HCT116 (cell line): Measurements from ENCODE around the gene SFTPD. TPM values are rescaled to one million over a fixed set of nuclear protein-coding genes. Genes with fewer than 3 reads are reported as not detected.

ENCODE experiments used
- ATAC-seq: fragments of 200-7000 bp; cut with Tn5 transposase; 2 replicates; pipeline ENCODE4 v1.9.1; 2020; ENCODE audit warnings: mild to moderate bottlenecking, moderate library complexity
- BruUV-seq: library from RNA; stranded (reverse); fragments of 400-500 nt; replicated peaks from 2 replicates; lab custom pipeline; 2021; lab: Mats Ljungman, UMichigan
- CTCF ChIA-PET: fragments of 300-600 bp; sonication (Branson Sonifier 250); formaldehyde crosslinking; loops from one replicate; lab custom pipeline; 2021; ENCODE audit warnings: antibody characterized with exemption; lab: Charles Lee
- POLR2A ChIA-PET: fragments of 300-600, 350-600 bp; sonication (Branson Sonifier 250); formaldehyde crosslinking; loops from one replicate; lab custom pipeline; 2021; ENCODE audit warnings: antibody characterized with exemption; lab: Charles Lee
- RAD21 ChIA-PET, 2 experiments: fragments of 300-600 bp; sonication (Branson Sonifier 250); formaldehyde crosslinking; loops; one replicate each; lab custom pipeline; 2023; ENCODE audit warnings: low total read pairs in 2 of 2; ENCODE audit not compliant: uncharacterized antibody in 2 of 2, unreplicated experiment in 2 of 2, low non-redundant PET in 1 of 2; lab: Charles Lee
- DNase-seq: peaks from one replicate; pipeline ENCODE4 v3.0.0-alpha.2; 2010; ENCODE audit warnings: low read depth, low spot score
- H2AFZ ChIP-seq: fragments of 200-600 bp; shearing (Covaris generic), sonication (generic); 2 replicates; pipeline ENCODE4 v1.6.1; 2017; ENCODE audit warnings: low read depth, mixed run types, mixed read lengths, antibody characterized with exemption, low read length; ENCODE audit not compliant: poor library complexity, severe bottlenecking
- H3K27ac ChIP-seq: 2 replicates; pipeline ENCODE4 v1.5.1; 2012; ENCODE audit warnings: low read depth, low read length
- H3K27me3 ChIP-seq: fragments of 200-600 bp; sonication (generic); 2 replicates; pipeline ENCODE4 v1.6.1; 2016; ENCODE audit warnings: mixed run types, low read length, mixed read lengths; ENCODE audit not compliant: insufficient read depth
- H3K36me3 ChIP-seq, 2 experiments: fragments of 200-500 bp in 1 of 2; fragments of 200-600 bp in 1 of 2; sonication (Bioruptor generic) in 1 of 2; sonication (generic) in 1 of 2; 2 replicates each; pipeline versions ENCODE4 v1.5.1 to v1.6.1; 2014 to 2016; ENCODE audit warnings: low read length in 2 of 2, inconsistent platforms in 1 of 2, mixed read lengths in 1 of 2, mixed run types in 1 of 2; ENCODE audit not compliant: insufficient read depth in 2 of 2, control insufficient read depth in 1 of 2
- H3K4me1 ChIP-seq, 2 experiments: fragments of 200-600 bp in 1 of 2; sonication (generic) in 1 of 2; 2 replicates each; pipeline versions ENCODE4 v1.5.1 to v1.6.1; 2012 to 2017; ENCODE audit warnings: low read length in 2 of 2, inconsistent platforms in 1 of 2, mild to moderate bottlenecking in 1 of 2, mixed read lengths in 1 of 2, mixed run types in 1 of 2, moderate library complexity in 1 of 2; ENCODE audit not compliant: insufficient read depth in 2 of 2, control insufficient read depth in 1 of 2
- H3K4me2 ChIP-seq: fragments of 200-600 bp; sonication (generic); 2 replicates; pipeline ENCODE4 v1.6.1; 2017; ENCODE audit warnings: mixed run types, low read length, mixed read lengths
- H3K4me3 ChIP-seq, 2 experiments: fragments of 200-600 bp in 1 of 2; sonication (generic) in 1 of 2; replicated peaks in 1 of 2; 2 replicates each; pipeline ENCODE4 v1.5.1; 2011 to 2016; ENCODE audit warnings: low read length in 2 of 2, control low read depth in 1 of 2, low read depth in 1 of 2, mild to moderate bottlenecking in 1 of 2, mixed read lengths in 1 of 2, mixed run types in 1 of 2
- H3K79me2 ChIP-seq: fragments of 200-600 bp; sonication (generic); 2 replicates; pipeline ENCODE4 v1.6.1; 2017; ENCODE audit warnings: mild to moderate bottlenecking, mixed run types, low read length, moderate library complexity, mixed read lengths; ENCODE audit not compliant: insufficient read depth
- H3K9ac ChIP-seq: fragments of 200-600 bp; sonication (generic); 2 replicates; pipeline ENCODE4 v1.6.1; 2016; ENCODE audit warnings: low read length, mixed read lengths
- H3K9me2 ChIP-seq: fragments of 200-600 bp; sonication (generic), shearing (Covaris generic); 2 replicates; pipeline ENCODE4 v1.6.1; 2017; ENCODE audit warnings: mixed run types, mild to moderate bottlenecking, moderate library complexity; ENCODE audit not compliant: insufficient read depth
- H3K9me3 ChIP-seq, 2 experiments: fragments of 200-500 bp in 1 of 2; fragments of 200-600 bp in 1 of 2; sonication (Bioruptor generic) in 1 of 2; sonication (generic) in 1 of 2; 2 replicates each; pipeline ENCODE4 v1.6.1; 2014 to 2017; ENCODE audit warnings: low read length in 2 of 2, mixed read lengths in 2 of 2, inconsistent platforms in 1 of 2, low read depth in 1 of 2, mild to moderate bottlenecking in 1 of 2, mixed run types in 1 of 2, moderate library complexity in 1 of 2; ENCODE audit not compliant: control insufficient read depth in 1 of 2, insufficient read depth in 1 of 2
- H4K20me1 ChIP-seq: fragments of 200-600 bp; sonication (generic), shearing (Covaris generic); 2 replicates; pipeline ENCODE4 v1.6.1; 2017; ENCODE audit warnings: mixed run types, mild to moderate bottlenecking, moderate library complexity; ENCODE audit not compliant: insufficient read depth
- CBX3 ChIP-seq: IDR thresholded peaks from 2 replicates; pipeline ENCODE4 v1.6.1; 2012; ENCODE audit warnings: low read depth
- CEBPB ChIP-seq: IDR thresholded peaks from 2 replicates; pipeline ENCODE4 v1.6.1; 2012; ENCODE audit warnings: low read depth
- JUND ChIP-seq: IDR thresholded peaks from 2 replicates; pipeline ENCODE4 v1.6.1; 2012
- POLR2A ChIP-seq: IDR thresholded peaks from 2 replicates; pipeline ENCODE4 v1.7.0; 2011; ENCODE audit warnings: borderline replicate concordance; ENCODE audit not compliant: insufficient read depth, insufficient read length; ENCODE audit errors: extremely low read depth
- RAD21 ChIP-seq: IDR thresholded peaks from 2 replicates; pipeline ENCODE4 v1.6.1; 2012; ENCODE audit warnings: low read depth, mild to moderate bottlenecking
- SIN3A ChIP-seq: IDR thresholded peaks from 2 replicates; pipeline ENCODE4 v1.6.1; 2012; ENCODE audit warnings: low read depth
- SP1 ChIP-seq: IDR thresholded peaks from 2 replicates; pipeline ENCODE4 v1.6.1; 2012; ENCODE audit warnings: low read depth
- SRF ChIP-seq: IDR thresholded peaks from 2 replicates; pipeline ENCODE4 v1.6.1; 2012; ENCODE audit warnings: low read depth
- intact Hi-C: fragments of 100-400 bp; cut with micrococcal nuclease; formaldehyde crosslinking; loops from 2 replicates; pipeline ENCODE4 v1.10.0; 2022
- total RNA-seq: library from RNA; stranded (reverse); gene quantifications from one replicate; pipeline ENCODE4 v1.2.1, GENCODE V29; 2021; ENCODE audit not compliant: unreplicated experiment
- TF ChIP-seq, protein P1 (sequence below): IDR thresholded peaks from 2 replicates; pipeline ENCODE4 v1.6.1; 2012
- TF ChIP-seq, protein P2 (sequence below): IDR thresholded peaks from 2 replicates; pipeline ENCODE4 v1.6.1; 2012; ENCODE audit warnings: low read depth
- TF ChIP-seq, protein P3 (sequence below): IDR thresholded peaks from 2 replicates; pipeline ENCODE4 v1.6.1; 2011; ENCODE audit warnings: mild to moderate bottlenecking, low read length, moderate library complexity; ENCODE audit not compliant: insufficient replicate concordance; ENCODE audit errors: extremely low read depth

Gene SFTPD
- total RNA-seq, 1 experiment from 2014 or later: 0.66 TPM

DNA sequence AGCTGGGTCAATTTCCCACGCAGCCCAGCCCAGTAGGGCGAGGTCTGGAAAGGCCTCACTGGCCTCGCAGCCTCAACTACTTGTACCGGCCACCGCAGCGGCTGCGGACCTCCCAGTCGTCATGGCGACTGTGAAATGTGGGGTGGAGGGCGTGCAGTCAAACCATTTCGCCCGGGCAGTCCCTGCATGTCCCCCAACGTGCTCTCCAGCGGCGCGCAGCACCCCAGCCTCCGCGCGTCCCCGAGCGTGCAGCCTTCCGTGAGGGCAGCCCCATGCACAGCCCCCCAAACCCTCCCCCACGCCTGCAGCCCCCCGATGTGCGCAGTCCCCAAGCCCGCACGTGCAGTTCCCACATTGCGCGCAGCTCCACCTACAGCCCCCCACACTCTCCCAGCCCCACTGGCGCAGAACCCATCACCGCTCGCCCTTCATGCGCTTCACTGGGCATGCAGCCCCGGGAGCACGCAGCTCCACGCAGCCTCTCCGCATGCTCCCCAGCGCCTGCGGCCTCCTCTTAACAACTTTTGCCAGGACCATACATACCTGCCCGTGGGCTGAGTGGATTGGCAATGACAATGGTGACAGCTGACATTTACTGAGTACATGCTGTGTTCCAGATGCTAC lies 34.5 kb upstream of the SFTPD start:
- no peaks in the 10 kb centered on the region for H3K9me3 ChIP-seq
- ATAC-seq: no peak
- no peaks in the 10 kb centered on the region for H3K9me2 ChIP-seq
- H3K36me3 ChIP-seq: no peaks in the 10 kb centered on the region
- H2AFZ ChIP-seq: no peak overlapping the region
- no peak for DNase-seq
- TF ChIP-seq, protein P1, sequence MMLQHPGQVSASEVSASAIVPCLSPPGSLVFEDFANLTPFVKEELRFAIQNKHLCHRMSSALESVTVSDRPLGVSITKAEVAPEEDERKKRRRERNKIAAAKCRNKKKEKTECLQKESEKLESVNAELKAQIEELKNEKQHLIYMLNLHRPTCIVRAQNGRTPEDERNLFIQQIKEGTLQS: no peak
- TF ChIP-seq SP1 (no peak), POLR2A (no peak), CBX3 (no peak), JUND (no peak), SIN3A (no peak), CEBPB (no peak), RAD21 (no peak), SRF (no peak)
- TF ChIP-seq, protein P2, sequence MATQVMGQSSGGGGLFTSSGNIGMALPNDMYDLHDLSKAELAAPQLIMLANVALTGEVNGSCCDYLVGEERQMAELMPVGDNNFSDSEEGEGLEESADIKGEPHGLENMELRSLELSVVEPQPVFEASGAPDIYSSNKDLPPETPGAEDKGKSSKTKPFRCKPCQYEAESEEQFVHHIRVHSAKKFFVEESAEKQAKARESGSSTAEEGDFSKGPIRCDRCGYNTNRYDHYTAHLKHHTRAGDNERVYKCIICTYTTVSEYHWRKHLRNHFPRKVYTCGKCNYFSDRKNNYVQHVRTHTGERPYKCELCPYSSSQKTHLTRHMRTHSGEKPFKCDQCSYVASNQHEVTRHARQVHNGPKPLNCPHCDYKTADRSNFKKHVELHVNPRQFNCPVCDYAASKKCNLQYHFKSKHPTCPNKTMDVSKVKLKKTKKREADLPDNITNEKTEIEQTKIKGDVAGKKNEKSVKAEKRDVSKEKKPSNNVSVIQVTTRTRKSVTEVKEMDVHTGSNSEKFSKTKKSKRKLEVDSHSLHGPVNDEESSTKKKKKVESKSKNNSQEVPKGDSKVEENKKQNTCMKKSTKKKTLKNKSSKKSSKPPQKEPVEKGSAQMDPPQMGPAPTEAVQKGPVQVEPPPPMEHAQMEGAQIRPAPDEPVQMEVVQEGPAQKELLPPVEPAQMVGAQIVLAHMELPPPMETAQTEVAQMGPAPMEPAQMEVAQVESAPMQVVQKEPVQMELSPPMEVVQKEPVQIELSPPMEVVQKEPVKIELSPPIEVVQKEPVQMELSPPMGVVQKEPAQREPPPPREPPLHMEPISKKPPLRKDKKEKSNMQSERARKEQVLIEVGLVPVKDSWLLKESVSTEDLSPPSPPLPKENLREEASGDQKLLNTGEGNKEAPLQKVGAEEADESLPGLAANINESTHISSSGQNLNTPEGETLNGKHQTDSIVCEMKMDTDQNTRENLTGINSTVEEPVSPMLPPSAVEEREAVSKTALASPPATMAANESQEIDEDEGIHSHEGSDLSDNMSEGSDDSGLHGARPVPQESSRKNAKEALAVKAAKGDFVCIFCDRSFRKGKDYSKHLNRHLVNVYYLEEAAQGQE: no peak
- TF ChIP-seq, protein P3, sequence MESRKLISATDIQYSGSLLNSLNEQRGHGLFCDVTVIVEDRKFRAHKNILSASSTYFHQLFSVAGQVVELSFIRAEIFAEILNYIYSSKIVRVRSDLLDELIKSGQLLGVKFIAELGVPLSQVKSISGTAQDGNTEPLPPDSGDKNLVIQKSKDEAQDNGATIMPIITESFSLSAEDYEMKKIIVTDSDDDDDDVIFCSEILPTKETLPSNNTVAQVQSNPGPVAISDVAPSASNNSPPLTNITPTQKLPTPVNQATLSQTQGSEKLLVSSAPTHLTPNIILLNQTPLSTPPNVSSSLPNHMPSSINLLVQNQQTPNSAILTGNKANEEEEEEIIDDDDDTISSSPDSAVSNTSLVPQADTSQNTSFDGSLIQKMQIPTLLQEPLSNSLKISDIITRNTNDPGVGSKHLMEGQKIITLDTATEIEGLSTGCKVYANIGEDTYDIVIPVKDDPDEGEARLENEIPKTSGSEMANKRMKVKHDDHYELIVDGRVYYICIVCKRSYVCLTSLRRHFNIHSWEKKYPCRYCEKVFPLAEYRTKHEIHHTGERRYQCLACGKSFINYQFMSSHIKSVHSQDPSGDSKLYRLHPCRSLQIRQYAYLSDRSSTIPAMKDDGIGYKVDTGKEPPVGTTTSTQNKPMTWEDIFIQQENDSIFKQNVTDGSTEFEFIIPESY: no peak
- TF ChIP-seq, all 23 proteins: peak for 0
- POLR2A ChIA-PET: no interaction called here
- no peak overlapping the region for H3K4me2 ChIP-seq
- intact Hi-C loops: no loop called here
- H3K79me2 ChIP-seq: no peaks in the 10 kb centered on the region
- no peaks in the 10 kb centered on the region for H3K27me3 ChIP-seq
- no peak overlapping the region for H3K27ac ChIP-seq
- H3K4me1 ChIP-seq: peaks cover 3 to 29% of the 10 kb centered on the region in 2 experiments
- BruUV-seq: no TSS peak
- RAD21 ChIA-PET: no interaction called here
- CTCF ChIA-PET: no interaction called here
- no peak overlapping the region for H3K4me3 ChIP-seq
- H4K20me1 ChIP-seq: no peaks in the 10 kb centered on the region
- no peak overlapping the region for H3K9ac ChIP-seq
